SK-N-DZ (cell line): ENCODE data around the gene DNAL1.
"Not testable (repeated sequence)": the region's sequence is repeated elsewhere in the genome, so short reads cannot be mapped to it uniquely, and the experiment has no call there.

Experiments
- DNase-seq: peaks from one replicate; pipeline ENCODE4 v3.0.0-alpha.2; 2015; ENCODE audit warnings: low spot score

The DNAL1 gene

GRCh38 chr14:73637830-73638229 lies 7.0 kb upstream of the DNAL1 start:
- DNase-seq: no peak

- DNase-seq: no peak
Observed at GRCh38 chr14:73640796-73641365, 3.9 kb upstream of the DNAL1 start.

GRCh38 chr14:73645248-73645610 lies 443 bp downstream of the DNAL1 start:
- DNase-seq: no peak

- no peak for DNase-seq
Observed at GRCh38 chr14:73651005-73651404, 6.2 kb downstream of the DNAL1 start.

- DNase-seq: no peak
Observed at GRCh38 chr14:73655851-73656250, 11.1 kb downstream of the DNAL1 start.

- DNase-seq: not testable (repeated sequence)
Observed at GRCh38 chr14:73659202-73659601, 14.4 kb downstream of the DNAL1 start.

- no peak for DNase-seq
Observed at GRCh38 chr14:73660511-73660910, 15.7 kb downstream of the DNAL1 start.

- no peak for DNase-seq
Observed at GRCh38 chr14:73661872-73662271, 17.1 kb downstream of the DNAL1 start.

GRCh38 chr14:73662487-73662943 lies 17.7 kb downstream of the DNAL1 start:
- peak; percentile 3 for DNase-seq

GRCh38 chr14:73663548-73664212 lies 18.9 kb downstream of the DNAL1 start:
- DNase-seq: no peak

GRCh38 chr14:73665130-73665529 lies 20.3 kb downstream of the DNAL1 start:
- no peak for DNase-seq

GRCh38 chr14:73666583-73666982 lies 21.8 kb downstream of the DNAL1 start:
- no peak for DNase-seq

GRCh38 chr14:73667854-73668253 lies 23.1 kb downstream of the DNAL1 start:
- DNase-seq: no peak

- no peak for DNase-seq
Observed at GRCh38 chr14:73674986-73675385, 30.2 kb downstream of the DNAL1 start.

- no peak for DNase-seq
Observed at GRCh38 chr14:73678698-73679097, 33.9 kb downstream of the DNAL1 start.

GRCh38 chr14:73680821-73681220 lies 36.0 kb downstream of the DNAL1 start:
- DNase-seq: no peak

- no peak for DNase-seq
Observed at GRCh38 chr14:73684627-73685026, 39.8 kb downstream of the DNAL1 start.

GRCh38 chr14:73685328-73685727 lies 40.5 kb downstream of the DNAL1 start:
- no peak for DNase-seq

- no peak for DNase-seq
Observed at GRCh38 chr14:73686901-73687300, 42.1 kb downstream of the DNAL1 start.

- DNase-seq: no peak
Observed at GRCh38 chr14:73694083-73694482, 49.3 kb downstream of the DNAL1 start.

- no peak for DNase-seq
Observed at GRCh38 chr14:73695082-73695481, 50.3 kb downstream of the DNAL1 start.

GRCh38 chr14:73695997-73696396 lies 51.2 kb downstream of the DNAL1 start:
- DNase-seq: no peak
